Left lung (tissue), 10 donors: ENCODE measurements around the gene VPS16. TPM values are rescaled to one million over a fixed set of nuclear protein-coding genes. Genes with fewer than 3 reads are reported as not detected.
"Not testable (repeated sequence)": the region's sequence is repeated elsewhere in the genome, so short reads cannot be mapped to it uniquely, and the experiment has no call there.

ENCODE experiments used
- ATAC-seq: fragments of 200-7000 bp; cut with Tn5 transposase; one replicate; pipeline ENCODE4 v1.9.1; 2020; ENCODE audit warnings: moderate library complexity
- DNase-seq, 4 donors: peaks; one replicate each; pipeline ENCODE4 v3.0.0-alpha.2; 2013 to 2020
- H3K27ac ChIP-seq, 2 donors: fragments of 200-600 bp; sonication (generic) in 1 of 2; one replicate each; pipeline versions ENCODE4 v1.5.0 to v1.8.0; 2020 to 2021
- H3K27me3 ChIP-seq, 2 donors: fragments of 200-600 bp; sonication (generic) in 1 of 2; one replicate each; pipeline versions ENCODE4 v1.5.0 to v1.8.0; 2020 to 2021
- H3K36me3 ChIP-seq, 2 donors: fragments of 200-600 bp; sonication (generic) in 1 of 2; one replicate each; pipeline versions ENCODE4 v1.5.0 to v1.8.0; 2020 to 2021
- H3K4me1 ChIP-seq, 2 donors: fragments of 200-600 bp; one replicate each; pipeline ENCODE4 v1.8.0; 2021
- H3K4me3 ChIP-seq, 2 donors: fragments of 200-600 bp; sonication (generic) in 1 of 2; one replicate each; pipeline versions ENCODE4 v1.5.0 to v1.8.0; 2020 to 2021; ENCODE audit warnings: mild to moderate bottlenecking in 1 of 2
- H3K9me3 ChIP-seq, 2 donors: fragments of 200-600 bp; sonication (generic) in 1 of 2; one replicate each; pipeline versions ENCODE4 v1.5.0 to v1.8.0; 2020 to 2021
- CTCF ChIP-seq, 2 donors: fragments of 200-600 bp; sonication (generic) in 1 of 2; IDR thresholded peaks; one replicate each; pipeline versions ENCODE4 v1.5.0 to v1.8.0; 2021; ENCODE audit warnings: antibody characterized with exemption in 2 of 2
- intact Hi-C, 2 donors: fragments of 100-400 bp; cut with DNase I; formaldehyde crosslinking; loops; one replicate each; pipeline versions ENCODE4 v1.11.2 to v1.14.2; 2022
- polyA plus RNA-seq, 6 donors: library from polyadenylated mRNA; unstranded; fragments of 120-200 nt; gene quantifications; one replicate each; pipeline ENCODE4 v1.2.1, GENCODE V29; 2013; ENCODE audit not compliant: insufficient read length in 6 of 6
- total RNA-seq, 2 donors: library from RNA; stranded (reverse); fragmentation: NEBNext Ultra II Directional; extraction: Animal tissue kit (Norgen Biotek cat#: 25700); gene quantifications; one replicate each; pipeline ENCODE4 v1.2.1, GENCODE V29; 2021
- donor health status: DM: no; HTN: yes; CAD: no.
- donor health status: DM: no; HTN: no; CAD: no.

Gene VPS16
- total and polyA plus RNA-seq, 8 donors, result 31.9 to 42.7 (median 36.3) TPM

- DNase-seq, result no peak
Measured at GRCh38 chr20:2892376-2892775, 51.8 kb downstream of the VPS16 start.

GRCh38 chr20:2894221-2894620 is 53.7 kb downstream of the VPS16 start:
- no peak for ATAC-seq
- no peak for TF ChIP-seq CTCF (IDR thresholded peaks at IDR 0.05)
- Histone ChIP-seq H3K4me3 (no peak overlapping the region), H3K27me3 (no peaks in the 10 kb centered on the region), H3K36me3 (no peaks in the 10 kb centered on the region), H3K27ac (no peak overlapping the region), H3K4me1 (peaks cover 0 to 27% of the 10 kb centered on the region in 2 donors), H3K9me3 (peaks cover 0 to 8% of the 10 kb centered on the region in 2 donors)
- intact Hi-C loops, result no loop called here
- no peak for DNase-seq

More at GRCh38 chr20:2892376-2892775, 51.8 kb downstream of the VPS16 start:
- H3K4me1 ChIP-seq, result peaks cover 0 to 28% of the 10 kb centered on the region in 2 donors
- no peaks in the 10 kb centered on the region for H3K27me3 ChIP-seq
- no peak overlapping the region for H3K4me3 ChIP-seq
- peaks cover 0 to 8% of the 10 kb centered on the region in 2 donors for H3K9me3 ChIP-seq
- intact Hi-C loops, result no loop called here
- no peaks in the 10 kb centered on the region for H3K36me3 ChIP-seq
- no peak for TF ChIP-seq CTCF (IDR thresholded peaks at IDR 0.05)
- no peak for ATAC-seq
- H3K27ac ChIP-seq, result no peak overlapping the region

GRCh38 chr20:2895154-2895553 is 54.6 kb downstream of the VPS16 start:
- not testable (repeated sequence) for ATAC-seq

GRCh38 chr20:2899243-2899642 is 58.7 kb downstream of the VPS16 start:
- H3K27me3 ChIP-seq, result no peaks in the 10 kb centered on the region
- no peaks in the 10 kb centered on the region for H3K36me3 ChIP-seq
- peaks cover 0 to 26% of the 10 kb centered on the region in 2 donors for H3K4me1 ChIP-seq
- H3K4me3 ChIP-seq, result no peak overlapping the region
- DNase-seq (no peak), ATAC-seq (no peak)
- no peak for TF ChIP-seq CTCF (IDR thresholded peaks at IDR 0.05)
- peaks cover 0 to 8% of the 10 kb centered on the region in 2 donors for H3K9me3 ChIP-seq
- intact Hi-C loops, result no loop called here
- H3K27ac ChIP-seq, result no peak overlapping the region

More at GRCh38 chr20:2895154-2895553, 54.6 kb downstream of the VPS16 start:
- H3K27me3 ChIP-seq, H3K36me3 ChIP-seq, H3K4me3 ChIP-seq, H3K27ac ChIP-seq, intact Hi-C loops, DNase-seq, H3K9me3 ChIP-seq: not testable (repeated sequence)
- H3K4me1 ChIP-seq, result peaks cover 0 to 23% of the 10 kb centered on the region in 2 donors

- no peak for TF ChIP-seq CTCF (IDR thresholded peaks at IDR 0.05)
- Histone ChIP-seq H3K4me1 (peaks cover 0 to 26% of the 10 kb centered on the region in 2 donors), H3K27ac (no peak overlapping the region), H3K4me3 (no peak overlapping the region), H3K27me3 (no peaks in the 10 kb centered on the region), H3K9me3 (no peaks in the 10 kb centered on the region), H3K36me3 (no peaks in the 10 kb centered on the region)
- intact Hi-C loops, result no loop called here
- ATAC-seq (peak; percentile 69), DNase-seq (peak in 1 of 4 donors; percentile 19)
Measured at GRCh38 chr20:2900845-2901592, 60.5 kb downstream of the VPS16 start.
